Astrocyte of the hippocampus (primary cell): ENCODE measurements around the gene BNIP3.

Experiments used
- DNase-seq: peaks from one replicate; pipeline ENCODE4 v3.0.0; 2011; ENCODE audit warnings: low read depth, low spot score

The BNIP3 gene

GRCh38 chr10:131978366-131978765 lies 3.4 kb downstream of the BNIP3 start:
- DNase-seq: no peak

- no peak for DNase-seq
Observed at GRCh38 chr10:131977323-131978096, 4.2 kb downstream of the BNIP3 start.

GRCh38 chr10:131975796-131976195 lies 5.9 kb downstream of the BNIP3 start:
- DNase-seq: no peak

GRCh38 chr10:131975003-131975402 lies 6.7 kb downstream of the BNIP3 start:
- DNase-seq: no peak

- no peak for DNase-seq
Observed at GRCh38 chr10:131974034-131974817, 7.5 kb downstream of the BNIP3 start.

- no peak for DNase-seq
Observed at GRCh38 chr10:131973160-131973951, 8.4 kb downstream of the BNIP3 start.

- DNase-seq: peak; percentile 60
Observed at GRCh38 chr10:131972474-131973071, 9.2 kb downstream of the BNIP3 start.

GRCh38 chr10:131971591-131971990 lies 10.1 kb downstream of the BNIP3 start:
- DNase-seq: no peak

GRCh38 chr10:131970946-131971345 lies 10.8 kb downstream of the BNIP3 start:
- no peak for DNase-seq

GRCh38 chr10:131968949-131969348 lies 12.8 kb downstream of the BNIP3 start:
- no peak for DNase-seq

GRCh38 chr10:131964298-131964697 lies 17.4 kb downstream of the BNIP3 start:
- no peak for DNase-seq

- no peak for DNase-seq
Observed at GRCh38 chr10:131963811-131964210, 17.9 kb downstream of the BNIP3 start.

GRCh38 chr10:131963350-131963749 lies 18.4 kb downstream of the BNIP3 start:
- no peak for DNase-seq

- DNase-seq: no peak
Observed at GRCh38 chr10:131961777-131962662, 19.7 kb downstream of the BNIP3 start.

GRCh38 chr10:131961047-131961776 lies 20.5 kb downstream of the BNIP3 start:
- DNase-seq: no peak

GRCh38 chr10:131960631-131961046 lies 21.1 kb downstream of the BNIP3 start:
- no peak for DNase-seq

GRCh38 chr10:131959841-131960240 lies 21.9 kb downstream of the BNIP3 start:
- DNase-seq: no peak

- no peak for DNase-seq
Observed at GRCh38 chr10:131955591-131956340, 26.0 kb downstream of the BNIP3 start.

GRCh38 chr10:131954356-131954965 lies 27.3 kb downstream of the BNIP3 start:
- DNase-seq: no peak
